ENCODE measurements around the gene CDKN3.
"Not testable (repeated sequence)": the region's sequence is repeated elsewhere in the genome, so short reads cannot be mapped to it uniquely, and the experiment has no call there.

Gene CDKN3

GRCh38 chr14:54370323-54371198, 26.2 kb upstream of the CDKN3 start:
- no peak for DNase-seq (ENCODE audit: low read depth)

- no peak for DNase-seq (ENCODE audit: low read depth)
These were observed 22.5 kb upstream of the CDKN3 start for GRCh38 chr14:54374117-54374884.

GRCh38 chr14:54377501-54377900, 19.3 kb upstream of the CDKN3 start:
- DNase-seq (ENCODE audit: low read depth) = no peak

- not testable (repeated sequence) for DNase-seq (ENCODE audit: low read depth)
These were observed 17.9 kb upstream of the CDKN3 start for GRCh38 chr14:54378893-54379292.

GRCh38 chr14:54380558-54380957, 16.2 kb upstream of the CDKN3 start:
- not testable (repeated sequence) for DNase-seq (ENCODE audit: low read depth)

GRCh38 chr14:54381821-54382220, 15.0 kb upstream of the CDKN3 start:
- DNase-seq (ENCODE audit: low read depth) = no peak

- DNase-seq (ENCODE audit: low read depth) = no peak
These were observed 13.0 kb upstream of the CDKN3 start for GRCh38 chr14:54383835-54384234.

- DNase-seq (ENCODE audit: low read depth) = no peak
These were observed 11.3 kb upstream of the CDKN3 start for GRCh38 chr14:54385556-54385955.

- no peak for DNase-seq (ENCODE audit: low read depth)
These were observed 9.5 kb upstream of the CDKN3 start for GRCh38 chr14:54387328-54387727.

GRCh38 chr14:54392131-54392859, 4.5 kb upstream of the CDKN3 start:
- no peak for DNase-seq (ENCODE audit: low read depth)

- not testable (repeated sequence) for DNase-seq (ENCODE audit: low read depth)
These were observed 3.6 kb upstream of the CDKN3 start for GRCh38 chr14:54392986-54393884.

- DNase-seq (ENCODE audit: low read depth) = no peak
These were observed 2.2 kb upstream of the CDKN3 start for GRCh38 chr14:54394596-54394995.

GRCh38 chr14:54395284-54395683, 1.5 kb upstream of the CDKN3 start:
- DNase-seq (ENCODE audit: low read depth) = no peak

GRCh38 chr14:54395716-54396115, 1.1 kb upstream of the CDKN3 start:
- no peak for DNase-seq (ENCODE audit: low read depth)

GRCh38 chr14:54396183-54396492, 669 bp upstream of the CDKN3 start:
- DNase-seq (ENCODE audit: low read depth) = no peak

- no peak for DNase-seq (ENCODE audit: low read depth)
These were observed 2.8 kb downstream of the CDKN3 start for GRCh38 chr14:54399560-54399959.

GRCh38 chr14:54403401-54404005, 6.7 kb downstream of the CDKN3 start:
- DNase-seq (ENCODE audit: low read depth) = not testable (repeated sequence)

GRCh38 chr14:54410215-54410614, 13.4 kb downstream of the CDKN3 start:
- DNase-seq (ENCODE audit: low read depth) = no peak

GRCh38 chr14:54411371-54411770, 14.6 kb downstream of the CDKN3 start:
- no peak for DNase-seq (ENCODE audit: low read depth)

GRCh38 chr14:54420478-54421142, 23.8 kb downstream of the CDKN3 start:
- no peak for DNase-seq (ENCODE audit: low read depth)

GRCh38 chr14:54423991-54424390, 27.2 kb downstream of the CDKN3 start:
- no peak for DNase-seq (ENCODE audit: low read depth)

Measured in stimulated activated CD8-positive, alpha-beta memory T cell treated with anti-CD3 and anti-CD28 coated beads, Interleukin-15, amount 100 ng/mL, for 24 hours (primary cell).